ENCODE results near the gene GARIN3.

Gene GARIN3

DNA sequence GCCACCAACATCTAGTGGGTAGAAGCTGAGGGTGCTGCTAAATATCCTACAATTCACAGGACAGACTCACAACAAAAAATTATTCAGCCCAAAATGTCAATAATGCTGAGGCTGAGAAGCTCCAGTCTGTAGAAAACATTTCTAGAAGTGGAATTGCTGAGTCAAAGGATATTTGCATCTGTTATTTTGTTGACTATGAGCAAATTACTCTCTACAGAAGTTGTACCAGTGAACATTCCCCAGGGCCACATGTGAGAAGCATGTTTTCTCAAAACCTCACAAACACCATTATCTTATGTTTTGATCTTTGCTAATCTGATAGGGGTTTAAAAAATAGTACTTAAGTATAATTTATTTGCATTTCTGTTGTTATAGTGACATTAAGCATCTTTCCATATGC lies 30.0 kb upstream of the GARIN3 start:
- TF ChIP-seq, protein P1, sequence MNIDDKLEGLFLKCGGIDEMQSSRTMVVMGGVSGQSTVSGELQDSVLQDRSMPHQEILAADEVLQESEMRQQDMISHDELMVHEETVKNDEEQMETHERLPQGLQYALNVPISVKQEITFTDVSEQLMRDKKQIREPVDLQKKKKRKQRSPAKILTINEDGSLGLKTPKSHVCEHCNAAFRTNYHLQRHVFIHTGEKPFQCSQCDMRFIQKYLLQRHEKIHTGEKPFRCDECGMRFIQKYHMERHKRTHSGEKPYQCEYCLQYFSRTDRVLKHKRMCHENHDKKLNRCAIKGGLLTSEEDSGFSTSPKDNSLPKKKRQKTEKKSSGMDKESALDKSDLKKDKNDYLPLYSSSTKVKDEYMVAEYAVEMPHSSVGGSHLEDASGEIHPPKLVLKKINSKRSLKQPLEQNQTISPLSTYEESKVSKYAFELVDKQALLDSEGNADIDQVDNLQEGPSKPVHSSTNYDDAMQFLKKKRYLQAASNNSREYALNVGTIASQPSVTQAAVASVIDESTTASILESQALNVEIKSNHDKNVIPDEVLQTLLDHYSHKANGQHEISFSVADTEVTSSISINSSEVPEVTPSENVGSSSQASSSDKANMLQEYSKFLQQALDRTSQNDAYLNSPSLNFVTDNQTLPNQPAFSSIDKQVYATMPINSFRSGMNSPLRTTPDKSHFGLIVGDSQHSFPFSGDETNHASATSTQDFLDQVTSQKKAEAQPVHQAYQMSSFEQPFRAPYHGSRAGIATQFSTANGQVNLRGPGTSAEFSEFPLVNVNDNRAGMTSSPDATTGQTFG (tag by site-specific recombination; IDR thresholded peaks at IDR 0.05; ENCODE audit: borderline replicate concordance): no peak
- TF ChIP-seq ZNF660 (tag by site-specific recombination; IDR thresholded peaks at IDR 0.05) (no peak), ZNF157 (tag by site-specific recombination; IDR thresholded peaks at IDR 0.05) (no peak), RBAK (tag by site-specific recombination; IDR thresholded peaks at IDR 0.05) (no peak), ZNF416 (tag by site-specific recombination; IDR thresholded peaks at IDR 0.05) (no peak), KLF1 (tag by site-specific recombination; IDR thresholded peaks at IDR 0.05) (no peak), ZFHX2 (tag by site-specific recombination; conservative IDR thresholded peaks at IDR 0.05) (no peak), ZNF514 (tag by site-specific recombination; IDR thresholded peaks at IDR 0.05) (no peak), ZNF658 (tag by site-specific recombination; IDR thresholded peaks at IDR 0.05) (no peak), ZNF239 (tag by site-specific recombination; IDR thresholded peaks at IDR 0.05) (no peak)
- CTCF ChIA-PET: no interaction called here

DNA sequence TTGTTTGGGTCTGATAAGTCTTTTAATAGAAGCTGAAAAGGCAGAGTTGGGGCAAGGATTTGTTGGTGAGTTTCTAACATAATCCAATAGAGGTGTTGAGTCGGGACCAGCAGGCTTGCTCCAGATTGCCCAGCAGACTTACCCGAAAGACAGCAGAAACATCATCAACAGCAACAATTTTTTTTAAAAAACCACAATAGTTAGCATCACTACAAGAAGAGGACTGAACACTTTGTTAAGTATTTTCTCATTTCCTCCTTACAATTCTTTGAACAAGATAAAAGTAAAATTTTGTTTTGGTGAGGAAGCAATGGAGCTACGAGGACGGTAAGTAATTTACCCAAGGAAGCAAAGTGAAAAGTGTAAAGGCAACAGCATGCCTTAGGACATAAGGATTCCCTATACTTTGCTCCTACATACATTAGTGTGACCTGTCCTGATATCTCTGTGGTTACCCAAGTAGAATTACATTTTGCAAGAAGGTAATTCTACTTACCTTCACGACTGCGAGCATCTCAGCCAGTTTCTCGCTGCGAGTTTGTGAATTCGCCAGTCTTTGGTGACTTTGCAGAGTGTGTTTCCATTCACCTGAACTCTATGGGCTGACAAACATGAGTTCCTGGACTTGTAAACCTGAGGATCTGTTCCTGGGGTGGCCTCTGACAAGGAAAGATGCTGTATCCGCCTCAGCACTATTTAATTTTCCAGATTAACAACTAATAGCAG lies 27.8 kb upstream of the GARIN3 start:
- CTCF ChIA-PET: no interaction called here
- H3K4me3 ChIP-seq (ENCODE audit: low read depth, low read length): no peak overlapping the region
- no peak overlapping the region for H3K27ac ChIP-seq (ENCODE audit: extremely low read depth, low read depth, low read length)
- POLR2A ChIA-PET: no interaction called here
- no peaks in the 10 kb centered on the region for H3K4me1 ChIP-seq (ENCODE audit: control insufficient read depth, insufficient read depth, low read length)
- no peaks in the 10 kb centered on the region for H3K9me3 ChIP-seq (ENCODE audit: control insufficient read depth, insufficient read depth, low read depth, low read length)
- H3K36me3 ChIP-seq (ENCODE audit: control insufficient read depth in 2 of 2, insufficient read depth in 1 of 2, low read length in 2 of 2): no peaks in the 10 kb centered on the region
- TF ChIP-seq, protein P2, sequence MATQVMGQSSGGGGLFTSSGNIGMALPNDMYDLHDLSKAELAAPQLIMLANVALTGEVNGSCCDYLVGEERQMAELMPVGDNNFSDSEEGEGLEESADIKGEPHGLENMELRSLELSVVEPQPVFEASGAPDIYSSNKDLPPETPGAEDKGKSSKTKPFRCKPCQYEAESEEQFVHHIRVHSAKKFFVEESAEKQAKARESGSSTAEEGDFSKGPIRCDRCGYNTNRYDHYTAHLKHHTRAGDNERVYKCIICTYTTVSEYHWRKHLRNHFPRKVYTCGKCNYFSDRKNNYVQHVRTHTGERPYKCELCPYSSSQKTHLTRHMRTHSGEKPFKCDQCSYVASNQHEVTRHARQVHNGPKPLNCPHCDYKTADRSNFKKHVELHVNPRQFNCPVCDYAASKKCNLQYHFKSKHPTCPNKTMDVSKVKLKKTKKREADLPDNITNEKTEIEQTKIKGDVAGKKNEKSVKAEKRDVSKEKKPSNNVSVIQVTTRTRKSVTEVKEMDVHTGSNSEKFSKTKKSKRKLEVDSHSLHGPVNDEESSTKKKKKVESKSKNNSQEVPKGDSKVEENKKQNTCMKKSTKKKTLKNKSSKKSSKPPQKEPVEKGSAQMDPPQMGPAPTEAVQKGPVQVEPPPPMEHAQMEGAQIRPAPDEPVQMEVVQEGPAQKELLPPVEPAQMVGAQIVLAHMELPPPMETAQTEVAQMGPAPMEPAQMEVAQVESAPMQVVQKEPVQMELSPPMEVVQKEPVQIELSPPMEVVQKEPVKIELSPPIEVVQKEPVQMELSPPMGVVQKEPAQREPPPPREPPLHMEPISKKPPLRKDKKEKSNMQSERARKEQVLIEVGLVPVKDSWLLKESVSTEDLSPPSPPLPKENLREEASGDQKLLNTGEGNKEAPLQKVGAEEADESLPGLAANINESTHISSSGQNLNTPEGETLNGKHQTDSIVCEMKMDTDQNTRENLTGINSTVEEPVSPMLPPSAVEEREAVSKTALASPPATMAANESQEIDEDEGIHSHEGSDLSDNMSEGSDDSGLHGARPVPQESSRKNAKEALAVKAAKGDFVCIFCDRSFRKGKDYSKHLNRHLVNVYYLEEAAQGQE (tag by site-specific recombination; IDR thresholded peaks at IDR 0.05): no peak
- TF ChIP-seq ZNF416 (tag by site-specific recombination; IDR thresholded peaks at IDR 0.05): no peak
- TF ChIP-seq, protein P3, sequence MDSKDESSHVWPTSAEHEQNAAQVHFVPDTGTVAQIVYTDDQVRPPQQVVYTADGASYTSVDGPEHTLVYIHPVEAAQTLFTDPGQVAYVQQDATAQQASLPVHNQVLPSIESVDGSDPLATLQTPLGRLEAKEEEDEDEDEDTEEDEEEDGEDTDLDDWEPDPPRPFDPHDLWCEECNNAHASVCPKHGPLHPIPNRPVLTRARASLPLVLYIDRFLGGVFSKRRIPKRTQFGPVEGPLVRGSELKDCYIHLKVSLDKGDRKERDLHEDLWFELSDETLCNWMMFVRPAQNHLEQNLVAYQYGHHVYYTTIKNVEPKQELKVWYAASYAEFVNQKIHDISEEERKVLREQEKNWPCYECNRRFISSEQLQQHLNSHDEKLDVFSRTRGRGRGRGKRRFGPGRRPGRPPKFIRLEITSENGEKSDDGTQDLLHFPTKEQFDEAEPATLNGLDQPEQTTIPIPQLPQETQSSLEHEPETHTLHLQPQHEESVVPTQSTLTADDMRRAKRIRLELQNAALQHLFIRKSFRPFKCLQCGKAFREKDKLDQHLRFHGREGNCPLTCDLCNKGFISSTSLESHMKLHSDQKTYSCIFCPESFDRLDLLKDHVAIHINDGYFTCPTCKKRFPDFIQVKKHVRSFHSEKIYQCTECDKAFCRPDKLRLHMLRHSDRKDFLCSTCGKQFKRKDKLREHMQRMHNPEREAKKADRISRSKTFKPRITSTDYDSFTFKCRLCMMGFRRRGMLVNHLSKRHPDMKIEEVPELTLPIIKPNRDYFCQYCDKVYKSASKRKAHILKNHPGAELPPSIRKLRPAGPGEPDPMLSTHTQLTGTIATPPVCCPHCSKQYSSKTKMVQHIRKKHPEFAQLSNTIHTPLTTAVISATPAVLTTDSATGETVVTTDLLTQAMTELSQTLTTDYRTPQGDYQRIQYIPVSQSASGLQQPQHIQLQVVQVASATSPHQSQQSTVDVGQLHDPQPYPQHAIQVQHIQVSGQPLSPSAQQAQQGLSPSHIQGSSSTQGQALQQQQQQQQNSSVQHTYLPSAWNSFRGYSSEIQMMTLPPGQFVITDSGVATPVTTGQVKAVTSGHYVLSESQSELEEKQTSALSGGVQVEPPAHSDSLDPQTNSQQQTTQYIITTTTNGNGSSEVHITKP (tag by site-specific recombination; IDR thresholded peaks at IDR 0.05): no peak
- no peak for TF ChIP-seq ZBTB1 (tag by site-specific recombination; IDR thresholded peaks at IDR 0.05)
- TF ChIP-seq, protein P4, sequence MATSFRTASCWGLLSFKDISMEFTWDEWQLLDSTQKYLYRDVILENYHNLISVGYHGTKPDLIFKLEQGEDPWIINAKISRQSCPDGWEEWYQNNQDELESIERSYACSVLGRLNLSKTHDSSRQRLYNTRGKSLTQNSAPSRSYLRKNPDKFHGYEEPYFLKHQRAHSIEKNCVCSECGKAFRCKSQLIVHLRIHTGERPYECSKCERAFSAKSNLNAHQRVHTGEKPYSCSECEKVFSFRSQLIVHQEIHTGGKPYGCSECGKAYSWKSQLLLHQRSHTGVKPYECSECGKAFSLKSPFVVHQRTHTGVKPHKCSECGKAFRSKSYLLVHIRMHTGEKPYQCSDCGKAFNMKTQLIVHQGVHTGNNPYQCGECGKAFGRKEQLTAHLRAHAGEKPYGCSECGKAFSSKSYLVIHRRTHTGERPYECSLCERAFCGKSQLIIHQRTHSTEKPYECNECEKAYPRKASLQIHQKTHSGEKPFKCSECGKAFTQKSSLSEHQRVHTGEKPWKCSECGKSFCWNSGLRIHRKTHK (tag by site-specific recombination; IDR thresholded peaks at IDR 0.05): no peak
- no peak for TF ChIP-seq ZNF830 (tag by site-specific recombination; IDR thresholded peaks at IDR 0.05; ENCODE audit: low read depth)

More for the DNA sequence above, 30.0 kb upstream of the GARIN3 start:
- POLR2A ChIA-PET: no interaction called here
- Histone ChIP-seq H3K4me3 (ENCODE audit: low read depth, low read length) (no peak overlapping the region), H3K27ac (ENCODE audit: extremely low read depth, low read depth, low read length) (no peak overlapping the region), H3K4me1 (ENCODE audit: control insufficient read depth, insufficient read depth, low read length) (no peaks in the 10 kb centered on the region), H3K9me3 (ENCODE audit: control insufficient read depth, insufficient read depth, low read depth, low read length) (no peaks in the 10 kb centered on the region), H3K36me3 (ENCODE audit: control insufficient read depth in 2 of 2, insufficient read depth in 1 of 2, low read length in 2 of 2) (no peaks in the 10 kb centered on the region)

All from HEK293 (cell line).